HepG2 (cell line): ENCODE measurements around the gene DPP3. TPM values are rescaled to one million over a fixed set of nuclear protein-coding genes. Genes with fewer than 3 reads are reported as not detected.

Experiments
- ARNTL ChIP-seq: sonication (generic); formaldehyde crosslinking; IDR thresholded peaks from 2 replicates; pipeline ENCODE4 v1.4.0; 2020; ENCODE audit warnings: mild to moderate bottlenecking, missing genetic modification reagents
- CEBPB ChIP-seq: IDR thresholded peaks from 2 replicates; pipeline ENCODE4 v1.6.1; 2011; ENCODE audit warnings: low read depth, low read length, improper control_type of control experiment, borderline replicate concordance
- IRX3 ChIP-seq: sonication (generic); formaldehyde crosslinking; IDR thresholded peaks from 2 replicates; pipeline ENCODE4 v1.8.1; 2023; ENCODE audit warnings: mild to moderate bottlenecking, low read depth, missing genetic modification reagents, borderline replicate concordance
- NR2F1 ChIP-seq, 2 experiments: fragments of 450-650 bp in 1 of 2; formaldehyde crosslinking in 1 of 2; IDR thresholded peaks; 2 replicates each; pipeline versions ENCODE4 v1.5.0 to v1.6.1; 2016 to 2020; ENCODE audit warnings: mild to moderate bottlenecking in 1 of 2, missing compliant biosample characterization in 1 of 2, missing genetic modification reagents in 1 of 2, moderate library complexity in 1 of 2
- PITX1 ChIP-seq: sonication (generic); formaldehyde crosslinking; IDR thresholded peaks from 2 replicates; pipeline ENCODE4 v1.5.1; 2020; ENCODE audit warnings: mild to moderate bottlenecking, missing genetic modification reagents
- RARG ChIP-seq: sonication (generic); formaldehyde crosslinking; IDR thresholded peaks from 2 replicates; pipeline ENCODE4 v1.4.0; 2020; ENCODE audit warnings: low read depth, mild to moderate bottlenecking, missing genetic modification reagents
- RELA ChIP-seq: sonication (generic); formaldehyde crosslinking; IDR thresholded peaks from 2 replicates; pipeline ENCODE4 v1.4.0; 2020; ENCODE audit warnings: missing genetic modification reagents
- SATB2 ChIP-seq: sonication (generic); formaldehyde crosslinking; IDR thresholded peaks from 2 replicates; pipeline ENCODE4 v1.5.0; 2020; ENCODE audit warnings: missing genetic modification reagents
- ZFP41 ChIP-seq: sonication (generic); formaldehyde crosslinking; IDR thresholded peaks from 2 replicates; pipeline ENCODE4 v1.4.0; 2020; ENCODE audit warnings: mild to moderate bottlenecking, missing genetic modification reagents, borderline replicate concordance
- ZNF230 ChIP-seq: sonication (generic); formaldehyde crosslinking; IDR thresholded peaks from 2 replicates; pipeline ENCODE4 v1.4.0; 2020; ENCODE audit warnings: mild to moderate bottlenecking, missing genetic modification reagents
- ZNF431 ChIP-seq: sonication (generic); formaldehyde crosslinking; IDR thresholded peaks from 2 replicates; pipeline ENCODE4 v1.9.0; 2022; ENCODE audit warnings: missing genetic modification reagents, low read depth, mild to moderate bottlenecking, borderline replicate concordance
- ZNF468 ChIP-seq: sonication (generic); formaldehyde crosslinking; IDR thresholded peaks from 2 replicates; pipeline ENCODE4 v1.8.0; 2022; ENCODE audit warnings: mild to moderate bottlenecking, moderate library complexity, missing genetic modification reagents
- ZNF629 ChIP-seq: sonication (generic); formaldehyde crosslinking; conservative IDR thresholded peaks from 2 replicates; pipeline ENCODE4 v1.5.0; 2020; ENCODE audit warnings: missing genetic modification reagents
- ZNF720 ChIP-seq: sonication (generic); formaldehyde crosslinking; IDR thresholded peaks from 2 replicates; pipeline ENCODE4 v1.4.0; 2020; ENCODE audit warnings: missing genetic modification reagents
- ZNF788 ChIP-seq: sonication (generic); formaldehyde crosslinking; IDR thresholded peaks from 2 replicates; pipeline ENCODE4 v1.5.0; 2020; ENCODE audit warnings: mild to moderate bottlenecking, missing genetic modification reagents, borderline replicate concordance
- ZNF816 ChIP-seq: sonication (generic); formaldehyde crosslinking; IDR thresholded peaks from 2 replicates; pipeline ENCODE4 v1.8.0; 2022; ENCODE audit warnings: missing genetic modification reagents, mild to moderate bottlenecking, borderline replicate concordance
- polyA plus RNA-seq, 8 experiments: library from polyadenylated mRNA; depleted of rRNA in 3 of 8; stranded (reverse) in 7 of 8; unstranded in 1 of 8; fragments of >200 nt; fragmentation: Illumina TruSeq in 4 of 8; extraction: Trizol in 4 of 8; gene quantifications; 2 replicates each; pipeline versions ENCODE4 v1.2.1 to v1.2.3, GENCODE V29; 2011 to 2016; ENCODE audit warnings: low read depth in 4 of 8, missing spikeins in 1 of 8, mixed read lengths in 1 of 8; ENCODE audit not compliant: insufficient read depth in 1 of 8
- total RNA-seq, 5 experiments: library from RNA; depleted of rRNA; stranded (reverse); fragments of >200 nt; fragmentation: Illumina TruSeq; extraction: Trizol; gene quantifications; 2 replicates each; pipeline ENCODE4 v1.2.3, GENCODE V29; 2016; ENCODE audit warnings: low read depth in 1 of 5
- TF ChIP-seq, protein P1 (sequence below): sonication (generic); formaldehyde crosslinking; IDR thresholded peaks from 2 replicates; pipeline ENCODE4 v1.8.1; 2023; ENCODE audit warnings: mild to moderate bottlenecking, moderate library complexity, missing genetic modification reagents
- TF ChIP-seq, protein P2 (sequence below): sonication (generic); formaldehyde crosslinking; IDR thresholded peaks from 2 replicates; pipeline ENCODE4 v1.4.0; 2020; ENCODE audit warnings: missing genetic modification reagents
- TF ChIP-seq, protein P3 (sequence below): sonication (generic); formaldehyde crosslinking; IDR thresholded peaks from 2 replicates; pipeline ENCODE4 v1.8.0; 2022; ENCODE audit warnings: mild to moderate bottlenecking, missing genetic modification reagents, borderline replicate concordance
- TF ChIP-seq, protein P4 (sequence below): sonication (generic); formaldehyde crosslinking; IDR thresholded peaks from 2 replicates; pipeline ENCODE4 v1.8.1; 2023; ENCODE audit warnings: mild to moderate bottlenecking, missing genetic modification reagents

The DPP3 gene
- total and polyA plus RNA-seq, 2 of the 13 experiments (the other 11 are each of a cell fraction or from before 2014, with no cell fraction given): 38.4 to 59.8 TPM

DNA sequence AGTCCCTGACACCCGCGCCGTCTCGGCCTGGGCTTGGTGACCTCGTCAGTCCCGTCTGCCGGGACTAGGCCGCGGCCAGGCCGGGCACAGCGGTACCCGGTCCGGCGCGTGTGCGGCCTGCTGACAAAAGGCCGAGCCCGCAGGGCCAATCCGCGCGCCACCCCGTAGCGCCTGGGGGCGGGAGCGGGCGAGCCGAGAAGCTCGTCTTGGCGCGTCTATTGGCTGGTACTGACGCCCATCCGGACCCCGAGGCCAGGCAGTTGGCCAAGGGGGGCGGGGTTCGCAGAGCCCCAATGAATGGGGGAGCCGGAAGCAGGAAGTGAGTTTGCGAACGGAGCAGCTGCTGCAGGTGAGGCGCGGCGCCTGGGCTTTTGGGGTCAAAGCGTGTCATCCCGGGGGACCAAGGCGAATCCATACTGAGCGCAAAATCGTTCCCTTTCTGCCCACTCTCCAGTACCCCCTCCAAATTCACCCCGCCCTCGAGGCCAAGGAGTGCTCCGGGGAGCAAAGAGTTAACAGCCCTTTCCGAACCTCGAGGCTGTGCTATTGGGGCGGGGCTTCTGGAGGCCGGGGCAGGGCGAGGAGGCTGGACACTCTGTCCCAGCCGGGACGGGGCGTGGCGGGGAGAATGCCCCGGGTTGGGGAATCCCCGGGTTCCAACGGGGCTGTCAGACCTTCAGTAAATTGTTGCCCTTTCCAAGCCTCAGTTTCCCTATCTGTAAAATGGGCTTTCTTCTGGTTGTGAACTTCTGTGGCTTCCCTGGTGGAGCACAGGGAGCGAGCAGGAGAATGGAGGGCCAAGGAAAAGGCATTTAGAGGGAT lies at the start of gene DPP3 (continued):
- TF ChIP-seq RARG (CRISPR knock-in tag): no peak
- peak; percentile 58; the same call in 1 of the 2 replicates for TF ChIP-seq ZNF230
- no peak for TF ChIP-seq SATB2 (CRISPR knock-in tag)
- TF ChIP-seq IRX3 (CRISPR knock-in tag): peak; percentile 79; the same call in 1 of the 2 replicates
- TF ChIP-seq ZNF629 (CRISPR knock-in tag): peak; percentile 99
- TF ChIP-seq PITX1 (CRISPR knock-in tag): peak; percentile 27; the same call in 1 of the 2 replicates
- TF ChIP-seq, protein P1, sequence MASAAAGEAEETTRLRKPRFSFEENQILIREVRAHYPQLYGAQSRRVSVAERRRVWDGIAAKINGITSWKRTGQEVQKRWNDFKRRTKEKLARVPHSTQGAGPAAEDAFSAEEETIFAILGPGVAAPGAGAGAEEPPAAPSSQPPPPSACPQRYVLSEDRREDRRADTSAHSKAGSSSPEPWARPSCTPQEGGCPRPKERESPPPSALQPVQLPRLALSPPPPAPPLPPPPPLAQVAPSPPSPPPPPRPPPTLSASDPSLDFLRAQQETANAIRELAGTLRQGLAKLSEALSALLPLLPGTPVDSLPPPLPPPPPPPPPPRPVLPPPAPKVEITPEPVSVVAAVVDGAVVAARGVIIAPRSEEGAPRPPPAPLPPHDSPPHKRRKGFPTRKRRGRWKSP (CRISPR knock-in tag): peak; percentile 91
- TF ChIP-seq ZNF720 (CRISPR knock-in tag): no peak
- TF ChIP-seq, protein P2, sequence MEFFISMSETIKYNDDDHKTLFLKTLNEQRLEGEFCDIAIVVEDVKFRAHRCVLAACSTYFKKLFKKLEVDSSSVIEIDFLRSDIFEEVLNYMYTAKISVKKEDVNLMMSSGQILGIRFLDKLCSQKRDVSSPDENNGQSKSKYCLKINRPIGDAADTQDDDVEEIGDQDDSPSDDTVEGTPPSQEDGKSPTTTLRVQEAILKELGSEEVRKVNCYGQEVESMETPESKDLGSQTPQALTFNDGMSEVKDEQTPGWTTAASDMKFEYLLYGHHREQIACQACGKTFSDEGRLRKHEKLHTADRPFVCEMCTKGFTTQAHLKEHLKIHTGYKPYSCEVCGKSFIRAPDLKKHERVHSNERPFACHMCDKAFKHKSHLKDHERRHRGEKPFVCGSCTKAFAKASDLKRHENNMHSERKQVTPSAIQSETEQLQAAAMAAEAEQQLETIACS (CRISPR knock-in tag): no peak
- TF ChIP-seq ZNF468 (CRISPR knock-in tag): no peak
- TF ChIP-seq, protein P3, sequence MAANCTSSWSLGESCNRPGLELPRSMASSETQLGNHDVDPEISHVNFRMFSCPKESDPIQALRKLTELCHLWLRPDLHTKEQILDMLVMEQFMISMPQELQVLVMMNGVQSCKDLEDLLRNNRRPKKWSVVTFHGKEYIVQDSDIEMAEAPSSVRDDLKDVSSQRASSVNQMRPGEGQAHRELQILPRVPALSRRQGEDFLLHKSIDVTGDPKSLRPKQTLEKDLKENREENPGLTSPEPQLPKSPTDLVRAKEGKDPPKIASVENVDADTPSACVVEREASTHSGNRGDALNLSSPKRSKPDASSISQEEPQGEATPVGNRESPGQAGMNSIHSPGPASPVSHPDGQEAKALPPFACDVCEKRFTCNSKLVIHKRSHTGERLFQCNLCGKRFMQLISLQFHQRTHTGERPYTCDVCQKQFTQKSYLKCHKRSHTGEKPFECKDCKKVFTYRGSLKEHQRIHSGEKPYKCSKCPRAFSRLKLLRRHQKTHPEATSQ (CRISPR knock-in tag): 0 out of 2 replicates have a peak, but pooled peaks have one; percentile 44
- no peak for TF ChIP-seq ZFP41 (CRISPR knock-in tag)
- no peak for TF ChIP-seq CEBPB
- TF ChIP-seq, protein P4, sequence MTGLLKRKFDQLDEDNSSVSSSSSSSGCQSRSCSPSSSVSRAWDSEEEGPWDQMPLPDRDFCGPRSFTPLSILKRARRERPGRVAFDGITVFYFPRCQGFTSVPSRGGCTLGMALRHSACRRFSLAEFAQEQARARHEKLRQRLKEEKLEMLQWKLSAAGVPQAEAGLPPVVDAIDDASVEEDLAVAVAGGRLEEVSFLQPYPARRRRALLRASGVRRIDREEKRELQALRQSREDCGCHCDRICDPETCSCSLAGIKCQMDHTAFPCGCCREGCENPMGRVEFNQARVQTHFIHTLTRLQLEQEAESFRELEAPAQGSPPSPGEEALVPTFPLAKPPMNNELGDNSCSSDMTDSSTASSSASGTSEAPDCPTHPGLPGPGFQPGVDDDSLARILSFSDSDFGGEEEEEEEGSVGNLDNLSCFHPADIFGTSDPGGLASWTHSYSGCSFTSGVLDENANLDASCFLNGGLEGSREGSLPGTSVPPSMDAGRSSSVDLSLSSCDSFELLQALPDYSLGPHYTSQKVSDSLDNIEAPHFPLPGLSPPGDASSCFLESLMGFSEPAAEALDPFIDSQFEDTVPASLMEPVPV: peak; percentile 81; the same call in 1 of the 2 replicates
- TF ChIP-seq ARNTL (CRISPR knock-in tag): peak; percentile 91
- TF ChIP-seq NR2F1 (CRISPR knock-in tag; IDR thresholded peaks at IDR 0.05): no peak; a peak in 1 of 4 replicates
- peak; percentile 57; the same call in 1 of the 2 replicates for TF ChIP-seq ZNF788 (CRISPR knock-in tag)
- TF ChIP-seq RELA (CRISPR knock-in tag): 0 out of 2 replicates have a peak, but pooled peaks have one; percentile 52
- TF ChIP-seq ZNF431 (CRISPR knock-in tag): peak; percentile 89; the same call in 1 of the 2 replicates
- no peak for TF ChIP-seq ZNF816 (CRISPR knock-in tag)
